HepG2 (cell line): ENCODE data around the gene COLQ. TPM values are rescaled to one million over a fixed set of nuclear protein-coding genes. Genes with fewer than 3 reads are reported as not detected.

Experiments used
- EEA1 ChIP-seq: sonication (generic); formaldehyde crosslinking; IDR thresholded peaks from 2 replicates; pipeline ENCODE4 v1.5.1; 2020; ENCODE audit warnings: mild to moderate bottlenecking, missing genetic modification reagents, borderline replicate concordance
- FOXK1 ChIP-seq: sonication (generic); formaldehyde crosslinking; IDR thresholded peaks from 2 replicates; pipeline ENCODE4 v1.4.0; 2020; ENCODE audit warnings: low read depth, missing genetic modification reagents, borderline replicate concordance
- NR2F2 ChIP-seq: IDR thresholded peaks from 2 replicates; pipeline ENCODE4 v1.6.1; 2012; ENCODE audit warnings: low read depth, inconsistent platforms, borderline replicate concordance
- POLR2AphosphoS2 ChIP-seq: IDR thresholded peaks from 2 replicates; pipeline ENCODE4 v1.6.1; 2011; ENCODE audit warnings: low read depth, low read length, improper control_type of control experiment
- TAF1 ChIP-seq: sonication (generic); formaldehyde crosslinking; IDR thresholded peaks from 2 replicates; pipeline ENCODE4 v1.4.0; 2020; ENCODE audit warnings: missing genetic modification reagents
- XBP1 ChIP-seq: sonication (generic); formaldehyde crosslinking; IDR thresholded peaks from 2 replicates; pipeline ENCODE4 v1.5.0; 2020; ENCODE audit warnings: missing genetic modification reagents
- ZNF20 ChIP-seq: sonication (generic); formaldehyde crosslinking; IDR thresholded peaks from 2 replicates; pipeline ENCODE4 v1.4.0; 2020; ENCODE audit warnings: mild to moderate bottlenecking, moderate library complexity, missing genetic modification reagents
- ZNF326 ChIP-seq: sonication (generic); formaldehyde crosslinking; IDR thresholded peaks from 2 replicates; pipeline ENCODE4 v1.4.0; 2020; ENCODE audit warnings: missing genetic modification reagents, borderline replicate concordance
- ZNF549 ChIP-seq: sonication (generic); formaldehyde crosslinking; IDR thresholded peaks from 2 replicates; pipeline ENCODE4 v1.5.0; 2020; ENCODE audit warnings: missing genetic modification reagents
- ZNF556 ChIP-seq: sonication (generic); formaldehyde crosslinking; IDR thresholded peaks from 2 replicates; pipeline ENCODE4 v1.4.0; 2020; ENCODE audit warnings: mild to moderate bottlenecking, missing genetic modification reagents, borderline replicate concordance
- ZNF749 ChIP-seq: sonication (generic); formaldehyde crosslinking; IDR thresholded peaks from 2 replicates; pipeline ENCODE4 v1.8.0; 2022; ENCODE audit warnings: mild to moderate bottlenecking, missing genetic modification reagents, moderate library complexity, borderline replicate concordance
- ZNF772 ChIP-seq: sonication (generic); formaldehyde crosslinking; IDR thresholded peaks from 2 replicates; pipeline ENCODE4 v1.5.0; 2020; ENCODE audit warnings: mild to moderate bottlenecking, missing genetic modification reagents
- ZNF83 ChIP-seq: sonication (generic); formaldehyde crosslinking; IDR thresholded peaks from 2 replicates; pipeline ENCODE4 v1.4.0; 2020; ENCODE audit warnings: missing genetic modification reagents, mild to moderate bottlenecking, borderline replicate concordance
- ZNF879 ChIP-seq: sonication (generic); formaldehyde crosslinking; IDR thresholded peaks from 2 replicates; pipeline ENCODE4 v1.8.1; 2023; ENCODE audit warnings: missing genetic modification reagents
- polyA plus RNA-seq, 8 experiments: library from polyadenylated mRNA; depleted of rRNA in 3 of 8; stranded (reverse) in 7 of 8; unstranded in 1 of 8; fragments of >200 nt; fragmentation: Illumina TruSeq in 4 of 8; extraction: Trizol in 4 of 8; gene quantifications; 2 replicates each; pipeline versions ENCODE4 v1.2.1 to v1.2.3, GENCODE V29; 2011 to 2016; ENCODE audit warnings: low read depth in 4 of 8, missing spikeins in 1 of 8, mixed read lengths in 1 of 8; ENCODE audit not compliant: insufficient read depth in 1 of 8
- total RNA-seq, 5 experiments: library from RNA; depleted of rRNA; stranded (reverse); fragments of >200 nt; fragmentation: Illumina TruSeq; extraction: Trizol; gene quantifications; 2 replicates each; pipeline ENCODE4 v1.2.3, GENCODE V29; 2016; ENCODE audit warnings: low read depth in 1 of 5
- TF ChIP-seq, protein P1 (sequence below): sonication (generic); formaldehyde crosslinking; IDR thresholded peaks from 2 replicates; pipeline ENCODE4 v1.4.0; 2020; ENCODE audit warnings: missing genetic modification reagents
- TF ChIP-seq, protein P2 (sequence below): fragments of 450-650 bp; IDR thresholded peaks from 2 replicates; pipeline ENCODE4 v1.6.1; 2017
- TF ChIP-seq, protein P3 (sequence below): sonication (generic); formaldehyde crosslinking; IDR thresholded peaks from 2 replicates; pipeline ENCODE4 v1.4.0; 2020; ENCODE audit warnings: missing genetic modification reagents, borderline replicate concordance
- TF ChIP-seq, protein P4 (sequence below): conservative IDR thresholded peaks from 2 replicates; pipeline ENCODE4 v1.6.1; 2018; ENCODE audit warnings: missing genetic modification reagents
- TF ChIP-seq, protein P5 (sequence below): IDR thresholded peaks from 2 replicates; pipeline ENCODE4 v1.6.1; 2016; ENCODE audit warnings: missing biosample characterization, missing genetic modification reagents, low read depth
- TF ChIP-seq, protein P6 (sequence below): sonication (generic); formaldehyde crosslinking; IDR thresholded peaks from 2 replicates; pipeline ENCODE4 v1.5.0; 2020; ENCODE audit warnings: missing genetic modification reagents, mild to moderate bottlenecking, borderline replicate concordance
- TF ChIP-seq, protein P7 (sequence below): sonication (generic); formaldehyde crosslinking; IDR thresholded peaks from 2 replicates; pipeline ENCODE4 v1.4.0; 2020; ENCODE audit warnings: missing genetic modification reagents

COLQ gene
- total and polyA plus RNA-seq, 2 of the 13 experiments (the other 11 are each of a cell fraction or from before 2014, with no cell fraction given), result 0.31 to 0.46 TPM

DNA sequence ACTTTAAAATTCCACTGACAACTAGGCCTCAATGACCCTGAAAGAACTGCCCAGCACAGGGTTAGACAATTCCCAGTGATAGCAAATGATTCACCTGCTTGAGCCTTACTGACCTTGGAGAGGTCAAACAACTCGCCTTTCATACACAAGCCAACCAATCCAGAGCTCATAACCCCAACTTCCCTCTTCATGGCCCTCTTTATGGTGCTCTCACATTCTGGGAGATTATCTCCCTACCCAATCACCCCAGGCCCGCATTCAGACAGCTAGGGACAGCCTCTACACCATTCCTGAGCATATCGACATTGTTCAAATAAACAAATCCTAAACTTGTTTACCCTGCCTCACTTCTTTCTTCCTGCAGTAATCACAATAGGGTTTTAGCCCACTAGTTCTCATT is 32.2 kb upstream of the COLQ start (continued):
- no peak for TF ChIP-seq ZNF556 (CRISPR knock-in tag)
- TF ChIP-seq, protein P1, sequence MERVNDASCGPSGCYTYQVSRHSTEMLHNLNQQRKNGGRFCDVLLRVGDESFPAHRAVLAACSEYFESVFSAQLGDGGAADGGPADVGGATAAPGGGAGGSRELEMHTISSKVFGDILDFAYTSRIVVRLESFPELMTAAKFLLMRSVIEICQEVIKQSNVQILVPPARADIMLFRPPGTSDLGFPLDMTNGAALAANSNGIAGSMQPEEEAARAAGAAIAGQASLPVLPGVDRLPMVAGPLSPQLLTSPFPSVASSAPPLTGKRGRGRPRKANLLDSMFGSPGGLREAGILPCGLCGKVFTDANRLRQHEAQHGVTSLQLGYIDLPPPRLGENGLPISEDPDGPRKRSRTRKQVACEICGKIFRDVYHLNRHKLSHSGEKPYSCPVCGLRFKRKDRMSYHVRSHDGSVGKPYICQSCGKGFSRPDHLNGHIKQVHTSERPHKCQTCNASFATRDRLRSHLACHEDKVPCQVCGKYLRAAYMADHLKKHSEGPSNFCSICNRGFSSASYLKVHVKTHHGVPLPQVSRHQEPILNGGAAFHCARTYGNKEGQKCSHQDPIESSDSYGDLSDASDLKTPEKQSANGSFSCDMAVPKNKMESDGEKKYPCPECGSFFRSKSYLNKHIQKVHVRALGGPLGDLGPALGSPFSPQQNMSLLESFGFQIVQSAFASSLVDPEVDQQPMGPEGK (CRISPR knock-in tag), result peak; percentile 25; the same call in 1 of the 2 replicates
- TF ChIP-seq, protein P2, sequence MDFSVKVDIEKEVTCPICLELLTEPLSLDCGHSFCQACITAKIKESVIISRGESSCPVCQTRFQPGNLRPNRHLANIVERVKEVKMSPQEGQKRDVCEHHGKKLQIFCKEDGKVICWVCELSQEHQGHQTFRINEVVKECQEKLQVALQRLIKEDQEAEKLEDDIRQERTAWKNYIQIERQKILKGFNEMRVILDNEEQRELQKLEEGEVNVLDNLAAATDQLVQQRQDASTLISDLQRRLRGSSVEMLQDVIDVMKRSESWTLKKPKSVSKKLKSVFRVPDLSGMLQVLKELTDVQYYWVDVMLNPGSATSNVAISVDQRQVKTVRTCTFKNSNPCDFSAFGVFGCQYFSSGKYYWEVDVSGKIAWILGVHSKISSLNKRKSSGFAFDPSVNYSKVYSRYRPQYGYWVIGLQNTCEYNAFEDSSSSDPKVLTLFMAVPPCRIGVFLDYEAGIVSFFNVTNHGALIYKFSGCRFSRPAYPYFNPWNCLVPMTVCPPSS, result no peak
- TF ChIP-seq, protein P3, sequence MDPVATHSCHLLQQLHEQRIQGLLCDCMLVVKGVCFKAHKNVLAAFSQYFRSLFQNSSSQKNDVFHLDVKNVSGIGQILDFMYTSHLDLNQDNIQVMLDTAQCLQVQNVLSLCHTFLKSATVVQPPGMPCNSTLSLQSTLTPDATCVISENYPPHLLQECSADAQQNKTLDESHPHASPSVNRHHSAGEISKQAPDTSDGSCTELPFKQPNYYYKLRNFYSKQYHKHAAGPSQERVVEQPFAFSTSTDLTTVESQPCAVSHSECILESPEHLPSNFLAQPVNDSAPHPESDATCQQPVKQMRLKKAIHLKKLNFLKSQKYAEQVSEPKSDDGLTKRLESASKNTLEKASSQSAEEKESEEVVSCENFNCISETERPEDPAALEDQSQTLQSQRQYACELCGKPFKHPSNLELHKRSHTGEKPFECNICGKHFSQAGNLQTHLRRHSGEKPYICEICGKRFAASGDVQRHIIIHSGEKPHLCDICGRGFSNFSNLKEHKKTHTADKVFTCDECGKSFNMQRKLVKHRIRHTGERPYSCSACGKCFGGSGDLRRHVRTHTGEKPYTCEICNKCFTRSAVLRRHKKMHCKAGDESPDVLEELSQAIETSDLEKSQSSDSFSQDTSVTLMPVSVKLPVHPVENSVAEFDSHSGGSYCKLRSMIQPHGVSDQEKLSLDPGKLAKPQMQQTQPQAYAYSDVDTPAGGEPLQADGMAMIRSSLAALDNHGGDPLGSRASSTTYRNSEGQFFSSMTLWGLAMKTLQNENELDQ (CRISPR knock-in tag), result no peak
- TF ChIP-seq, protein P4, sequence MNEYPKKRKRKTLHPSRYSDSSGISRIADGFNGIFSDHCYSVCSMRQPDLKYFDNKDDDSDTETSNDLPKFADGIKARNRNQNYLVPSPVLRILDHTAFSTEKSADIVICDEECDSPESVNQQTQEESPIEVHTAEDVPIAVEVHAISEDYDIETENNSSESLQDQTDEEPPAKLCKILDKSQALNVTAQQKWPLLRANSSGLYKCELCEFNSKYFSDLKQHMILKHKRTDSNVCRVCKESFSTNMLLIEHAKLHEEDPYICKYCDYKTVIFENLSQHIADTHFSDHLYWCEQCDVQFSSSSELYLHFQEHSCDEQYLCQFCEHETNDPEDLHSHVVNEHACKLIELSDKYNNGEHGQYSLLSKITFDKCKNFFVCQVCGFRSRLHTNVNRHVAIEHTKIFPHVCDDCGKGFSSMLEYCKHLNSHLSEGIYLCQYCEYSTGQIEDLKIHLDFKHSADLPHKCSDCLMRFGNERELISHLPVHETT (CRISPR knock-in tag), result no peak
- TF ChIP-seq POLR2AphosphoS2, result no peak
- no peak for TF ChIP-seq ZNF83 (CRISPR knock-in tag)
- no peak for TF ChIP-seq XBP1 (CRISPR knock-in tag)
- no peak for TF ChIP-seq EEA1 (CRISPR knock-in tag)
- TF ChIP-seq ZNF549 (CRISPR knock-in tag), result no peak
- no peak for TF ChIP-seq ZNF879 (CRISPR knock-in tag)
- no peak for TF ChIP-seq FOXK1 (CRISPR knock-in tag)
- no peak for TF ChIP-seq NR2F2
- no peak for TF ChIP-seq TAF1 (CRISPR knock-in tag)
- TF ChIP-seq, protein P5, sequence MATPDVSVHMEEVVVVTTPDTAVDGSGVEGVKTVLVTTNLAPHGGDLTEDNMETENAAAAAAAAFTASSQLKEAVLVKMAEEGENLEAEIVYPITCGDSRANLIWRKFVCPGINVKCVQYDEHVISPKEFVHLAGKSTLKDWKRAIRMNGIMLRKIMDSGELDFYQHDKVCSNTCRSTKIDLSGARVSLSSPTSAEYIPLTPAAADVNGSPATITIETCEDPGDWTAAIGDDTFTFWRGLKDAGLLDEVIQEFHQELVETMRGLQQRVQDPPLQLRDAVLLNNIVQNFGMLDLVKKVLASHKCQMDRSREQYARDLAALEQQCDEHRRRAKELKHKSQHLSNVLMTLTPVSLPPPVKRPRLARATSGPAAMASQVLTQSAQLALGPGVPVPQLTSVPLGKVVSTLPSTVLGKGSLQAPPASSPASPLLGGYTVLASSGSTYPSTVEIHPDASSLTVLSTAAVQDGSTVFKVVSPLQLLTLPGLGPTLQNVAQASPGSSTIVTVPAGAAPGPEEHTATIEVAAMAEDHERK, result no peak
- no peak for TF ChIP-seq ZNF20 (CRISPR knock-in tag)
- no peak for TF ChIP-seq ZNF749 (CRISPR knock-in tag)
- TF ChIP-seq, protein P6, sequence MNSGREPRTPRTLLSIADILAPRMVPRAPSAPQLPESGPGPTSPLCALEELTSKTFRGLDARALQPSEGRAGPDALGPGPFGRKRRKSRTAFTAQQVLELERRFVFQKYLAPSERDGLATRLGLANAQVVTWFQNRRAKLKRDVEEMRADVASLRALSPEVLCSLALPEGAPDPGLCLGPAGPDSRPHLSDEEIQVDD (CRISPR knock-in tag), result no peak
- TF ChIP-seq ZNF326 (CRISPR knock-in tag), result no peak
- TF ChIP-seq ZNF772 (CRISPR knock-in tag), result no peak
- TF ChIP-seq, protein P7, sequence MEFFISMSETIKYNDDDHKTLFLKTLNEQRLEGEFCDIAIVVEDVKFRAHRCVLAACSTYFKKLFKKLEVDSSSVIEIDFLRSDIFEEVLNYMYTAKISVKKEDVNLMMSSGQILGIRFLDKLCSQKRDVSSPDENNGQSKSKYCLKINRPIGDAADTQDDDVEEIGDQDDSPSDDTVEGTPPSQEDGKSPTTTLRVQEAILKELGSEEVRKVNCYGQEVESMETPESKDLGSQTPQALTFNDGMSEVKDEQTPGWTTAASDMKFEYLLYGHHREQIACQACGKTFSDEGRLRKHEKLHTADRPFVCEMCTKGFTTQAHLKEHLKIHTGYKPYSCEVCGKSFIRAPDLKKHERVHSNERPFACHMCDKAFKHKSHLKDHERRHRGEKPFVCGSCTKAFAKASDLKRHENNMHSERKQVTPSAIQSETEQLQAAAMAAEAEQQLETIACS (CRISPR knock-in tag), result no peak
